Iris pigment epithelial cell (primary cell): ENCODE data around the gene PCSK5.
"Not testable (repeated sequence)": the region's sequence is repeated elsewhere in the genome, so short reads cannot be mapped to it uniquely, and the experiment has no call there.

Source experiments
- DNase-seq: peaks from one replicate; pipeline ENCODE4 v3.0.0-alpha.2; 2011; ENCODE audit warnings: low read depth

Gene PCSK5

DNA sequence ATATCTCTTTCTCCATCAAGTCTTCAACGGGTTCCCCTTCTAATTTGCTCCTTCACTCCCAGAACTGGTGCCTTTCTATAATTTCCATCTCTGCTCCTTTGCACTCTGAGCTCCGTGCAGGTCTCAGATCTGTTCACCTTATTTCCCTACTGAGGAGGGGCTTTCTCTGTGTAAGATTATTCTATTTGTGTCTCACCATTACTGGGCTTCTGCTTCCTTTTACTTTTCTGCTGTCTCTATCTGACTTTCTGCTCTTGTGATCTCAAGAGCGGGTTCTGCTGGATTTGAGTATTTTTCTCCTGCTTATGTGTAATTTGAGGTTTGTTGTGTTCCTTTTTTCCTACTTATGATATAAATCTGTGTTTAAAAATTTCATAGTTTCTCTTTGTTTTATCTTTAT lies 117.5 kb downstream of the PCSK5 start:
- DNase-seq, result no peak

DNA sequence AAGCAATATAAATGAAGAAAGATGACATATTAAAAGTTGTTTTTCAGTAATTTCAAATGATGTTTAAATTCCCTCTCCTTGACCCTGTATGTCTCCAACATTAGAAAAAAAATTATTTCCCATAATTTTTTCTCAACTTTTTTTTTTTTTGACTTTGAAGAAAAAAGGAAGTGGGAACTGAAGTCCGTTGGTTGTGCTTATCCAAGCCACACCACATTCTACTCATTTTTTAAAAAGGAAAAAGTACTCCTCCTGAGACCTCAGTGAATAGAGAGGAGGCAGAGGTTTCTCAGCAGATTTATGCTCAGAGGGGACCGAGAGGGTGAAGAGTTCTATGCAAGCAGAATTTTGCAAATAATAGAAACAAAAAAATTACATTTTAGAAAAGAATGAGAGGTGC lies 123.3 kb downstream of the PCSK5 start:
- DNase-seq, result no peak

- DNase-seq, result no peak
Measured at GRCh38 chr9:76018235-76018634, 127.8 kb downstream of the PCSK5 start.

- DNase-seq, result no peak
Measured at GRCh38 chr9:76018761-76019160, 128.3 kb downstream of the PCSK5 start.

- DNase-seq, result no peak
Measured at GRCh38 chr9:76020652-76021051, 130.2 kb downstream of the PCSK5 start.

GRCh38 chr9:76022317-76022716 lies 131.8 kb downstream of the PCSK5 start:
- no peak for DNase-seq

- DNase-seq, result peak; percentile 22
Measured at GRCh38 chr9:76023715-76024195, 133.3 kb downstream of the PCSK5 start.

- DNase-seq, result no peak
Measured at GRCh38 chr9:76025286-76025685, 134.8 kb downstream of the PCSK5 start.

DNA sequence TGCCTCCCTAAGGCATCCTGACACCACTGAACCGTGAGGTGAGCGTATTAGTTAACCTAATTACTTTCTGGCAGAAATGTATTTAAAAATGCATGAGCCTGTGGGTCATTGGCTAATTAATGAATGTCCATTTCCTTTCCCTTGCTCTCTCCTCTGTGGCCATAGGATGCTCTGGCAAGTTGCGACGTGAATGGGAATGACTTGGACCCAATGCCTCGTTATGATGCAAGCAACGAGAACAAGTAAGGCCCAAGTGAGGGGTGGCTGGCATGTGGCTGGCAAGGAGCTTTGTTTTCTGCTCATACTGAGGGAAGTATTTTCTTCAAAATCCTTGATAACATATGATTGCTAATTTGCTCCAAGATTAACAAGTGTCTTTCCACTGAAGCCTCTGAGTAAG lies 136.3 kb downstream of the PCSK5 start:
- no peak for DNase-seq

DNA sequence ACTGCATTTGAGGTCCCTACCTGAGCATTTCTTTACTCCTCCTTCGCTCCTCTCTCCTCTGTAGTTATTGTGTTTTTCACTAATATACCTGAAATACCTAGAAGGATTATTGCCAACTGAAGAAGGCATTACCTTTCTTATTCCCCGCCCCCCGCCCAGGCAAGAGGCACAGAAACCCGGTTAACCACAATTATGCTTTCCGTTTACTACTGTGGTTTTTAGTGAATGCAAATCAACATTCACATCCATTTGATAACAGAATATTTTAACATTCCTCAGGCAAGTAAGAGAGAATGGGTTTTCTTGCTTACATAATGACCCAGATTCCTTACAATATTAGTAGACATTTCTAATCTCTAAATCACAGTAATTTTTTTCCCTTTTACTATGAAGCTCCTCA lies 136.9 kb downstream of the PCSK5 start:
- DNase-seq, result peak; percentile 18

DNA sequence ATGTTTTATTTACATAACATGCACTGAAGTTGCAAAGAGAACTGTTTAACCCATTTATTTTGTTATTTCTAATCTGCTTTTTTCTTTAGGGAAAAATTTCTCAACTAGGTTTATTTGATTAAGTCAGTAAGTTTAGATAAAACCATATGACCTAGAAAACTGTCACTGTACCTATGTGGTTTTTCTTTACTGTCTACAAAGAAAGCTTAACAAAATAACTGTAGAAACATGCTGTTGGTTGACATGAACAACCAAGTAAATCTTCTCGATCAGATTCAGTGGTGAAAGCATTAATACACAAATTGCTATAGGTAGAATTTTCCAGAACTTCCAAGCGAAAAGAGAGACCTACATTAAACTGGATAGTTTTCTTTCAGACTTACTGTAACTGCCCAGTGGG lies 137.4 kb downstream of the PCSK5 start:
- DNase-seq, result no peak

DNA sequence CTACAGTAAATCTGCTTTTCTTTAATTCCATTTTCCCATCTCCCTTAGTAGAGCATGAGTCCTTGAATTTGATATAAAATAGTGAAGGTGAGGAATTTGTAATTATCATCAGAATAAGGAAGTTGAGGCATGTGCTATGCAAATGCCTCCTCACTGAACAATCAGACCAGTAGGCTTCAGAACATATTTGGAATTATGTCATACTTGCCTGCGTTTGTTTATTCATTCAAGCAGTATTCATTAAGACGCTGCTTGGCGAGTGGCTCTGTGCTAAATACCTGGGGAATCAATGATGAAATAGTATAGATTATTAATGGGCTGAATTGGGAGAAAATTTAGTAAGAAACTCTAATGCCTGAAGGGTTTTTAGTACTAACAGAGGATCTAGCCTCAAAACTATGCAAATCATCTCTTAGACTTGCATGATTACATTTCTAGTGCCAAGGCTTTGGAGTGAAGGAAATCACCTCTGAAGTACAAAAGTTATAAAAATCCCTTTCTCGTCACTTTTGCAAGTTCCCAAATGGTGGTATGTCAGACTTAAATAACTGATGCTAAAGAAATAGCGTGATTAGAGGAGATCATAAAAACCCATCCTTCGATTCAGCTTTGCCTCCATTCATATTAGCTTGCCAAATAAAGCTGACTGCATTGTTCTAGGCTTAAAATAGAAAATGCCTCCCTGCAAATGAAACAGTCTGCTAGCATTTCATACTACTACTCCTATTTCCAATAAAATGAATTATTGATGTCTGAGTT lies 141.7 kb downstream of the PCSK5 start:
- no peak for DNase-seq

DNA sequence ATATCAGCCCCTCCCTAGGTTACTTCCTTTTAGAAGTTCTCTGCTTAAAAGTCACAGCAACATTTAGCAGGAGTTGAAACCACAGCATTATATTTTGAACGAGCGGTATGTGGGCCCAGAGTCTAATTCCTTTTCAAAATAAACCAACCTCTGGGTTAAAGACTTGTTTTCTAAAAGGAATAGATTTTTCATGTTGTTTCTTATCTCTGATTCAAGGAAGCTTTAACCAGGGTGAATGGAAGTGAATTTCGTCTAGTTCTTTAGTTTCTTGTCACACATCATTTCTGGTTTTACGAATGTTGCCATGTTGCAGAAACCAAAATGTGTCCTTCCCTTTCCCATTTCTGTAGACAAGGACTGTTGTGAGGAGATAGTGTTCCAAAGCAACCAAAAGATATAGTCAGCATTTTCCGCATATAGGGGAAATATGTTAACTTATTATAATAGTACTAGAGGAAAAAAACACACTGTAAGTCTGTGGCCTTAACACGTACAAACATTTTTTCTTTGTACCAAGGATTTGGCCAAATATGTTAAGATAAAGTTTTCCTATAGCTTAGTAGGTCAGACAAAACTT lies 142.4 kb downstream of the PCSK5 start:
- no peak for DNase-seq

DNA sequence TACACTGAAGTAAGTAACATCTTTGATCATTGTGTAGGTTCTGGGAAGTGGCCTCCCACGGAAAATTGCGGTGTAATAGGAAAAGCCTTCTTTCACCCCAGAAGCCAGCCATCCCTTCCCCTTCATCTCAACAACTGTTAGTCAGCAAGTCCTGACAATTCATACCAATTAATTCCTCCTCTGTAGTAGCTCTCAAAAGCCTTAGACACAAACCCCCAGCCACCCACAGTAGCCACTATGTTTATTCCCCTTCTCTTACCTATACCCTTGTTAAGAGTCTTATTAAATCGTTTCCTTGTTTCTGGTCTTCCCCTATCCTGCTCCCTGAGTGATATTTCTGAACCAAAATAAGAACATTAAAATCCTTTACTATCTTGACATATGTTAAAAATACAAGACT lies 143.6 kb downstream of the PCSK5 start:
- DNase-seq, result no peak

DNA sequence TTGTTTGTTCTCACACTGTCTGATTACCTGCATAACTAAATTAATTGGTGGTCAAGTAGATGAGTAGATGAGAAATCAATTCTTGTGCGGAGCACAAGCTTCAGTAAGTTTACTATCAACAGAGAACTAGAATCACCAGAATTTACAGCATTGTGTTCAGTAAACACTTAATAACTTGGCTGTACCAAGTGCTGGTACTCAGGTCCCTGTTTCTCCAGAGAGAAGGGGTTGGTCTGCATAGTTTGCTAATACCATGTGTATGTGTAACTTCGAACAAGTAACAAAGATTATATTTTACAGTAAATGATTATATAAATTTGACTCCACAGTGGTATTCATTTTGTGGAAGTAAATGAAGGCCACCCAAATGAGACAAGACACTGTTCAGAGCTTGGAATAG lies 146.3 kb downstream of the PCSK5 start:
- DNase-seq, result no peak

GRCh38 chr9:76037587-76038225 lies 147.2 kb downstream of the PCSK5 start:
- DNase-seq, result no peak

DNA sequence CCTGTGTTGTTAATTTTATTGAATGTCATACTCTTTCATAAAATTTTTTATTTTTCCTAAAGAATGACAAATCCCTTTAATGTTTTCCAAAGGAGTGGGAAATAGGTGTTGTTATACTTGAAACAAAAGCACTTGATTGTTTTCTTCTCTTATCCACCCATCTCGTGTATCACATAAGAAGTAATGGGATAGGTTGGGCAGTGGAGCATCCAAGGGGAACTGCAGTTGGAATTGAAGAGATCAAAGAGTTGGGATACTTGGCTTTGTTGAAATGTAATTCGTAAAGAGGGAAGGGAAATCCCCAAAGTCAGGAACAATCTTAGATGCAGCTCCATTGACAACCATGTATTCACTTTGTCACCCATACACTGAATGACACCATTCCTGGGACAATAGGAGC lies 148.0 kb downstream of the PCSK5 start:
- no peak for DNase-seq

- peak; percentile 31 for DNase-seq
Measured at GRCh38 chr9:76044266-76044819, 153.9 kb downstream of the PCSK5 start.

DNA sequence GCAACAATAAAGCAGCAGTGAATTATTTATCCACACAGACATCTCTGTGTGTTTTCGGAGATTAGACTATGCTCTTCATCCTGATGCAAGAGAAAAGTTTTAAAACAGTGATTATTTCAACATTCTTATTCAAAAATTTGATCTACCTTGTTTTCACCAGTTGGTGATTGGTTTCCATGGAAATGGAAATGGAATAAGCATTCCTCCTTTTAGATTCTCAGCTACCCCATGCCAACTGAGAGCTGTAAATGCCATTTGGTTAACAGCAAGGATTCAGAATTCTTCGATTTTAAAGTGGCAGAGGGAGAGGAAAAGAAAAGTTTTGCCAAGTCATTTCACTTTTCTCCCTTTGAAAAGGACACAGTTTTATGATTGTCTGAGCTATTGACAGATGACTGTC lies 154.7 kb downstream of the PCSK5 start:
- no peak for DNase-seq

GRCh38 chr9:76049341-76049740 lies 158.9 kb downstream of the PCSK5 start:
- DNase-seq, result no peak

DNA sequence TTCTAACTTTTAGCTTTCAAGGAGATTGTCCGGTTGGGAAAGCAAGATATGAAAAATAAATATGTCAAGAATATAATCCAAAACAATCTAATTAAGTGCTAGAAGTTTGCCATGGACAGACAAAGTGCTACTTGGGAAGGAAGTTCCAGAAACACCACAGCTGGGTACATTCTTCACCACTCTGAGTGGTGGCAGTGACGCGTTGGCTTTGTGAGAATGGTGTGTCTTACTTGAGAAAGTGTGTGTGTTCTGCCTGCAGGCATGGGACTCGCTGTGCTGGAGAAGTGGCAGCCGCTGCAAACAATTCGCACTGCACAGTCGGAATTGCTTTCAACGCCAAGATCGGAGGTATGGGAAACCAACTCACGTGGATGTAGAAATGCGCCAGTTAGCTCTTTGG lies 177.2 kb downstream of the PCSK5 start:
- no peak for DNase-seq

- no peak for DNase-seq
Measured at GRCh38 chr9:76077537-76077936, 187.1 kb downstream of the PCSK5 start.

DNA sequence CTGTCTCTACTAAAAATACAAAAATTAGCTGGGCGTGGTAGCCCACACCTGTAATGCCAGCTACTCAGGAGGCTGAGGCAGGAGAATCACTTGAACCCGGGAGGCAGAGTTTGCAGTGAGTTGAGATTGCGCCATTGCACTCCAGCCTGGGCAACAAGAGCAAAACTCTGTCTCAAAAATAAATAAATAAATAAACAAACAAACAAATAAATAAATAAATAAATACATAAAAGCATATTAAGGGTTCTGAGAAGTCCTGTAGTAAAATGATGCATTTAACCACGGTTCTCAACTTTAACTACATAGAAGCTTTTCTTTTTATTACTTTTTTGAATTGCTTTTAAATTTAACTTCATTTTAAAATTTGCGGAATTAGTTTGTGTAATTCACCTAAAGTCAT lies 190.8 kb downstream of the PCSK5 start:
- DNase-seq, result not testable (repeated sequence)
